ENCODE data around the gene CDH8.

GRCh38 chr16:62041401-62041800, 5.2 kb upstream of the CDH8 start:
- TF ChIP-seq EZH2 (IDR thresholded peaks at IDR 0.05; ENCODE audit: borderline replicate concordance, low read depth, low read length, severe bottlenecking) (no peak), CTCF (IDR thresholded peaks at IDR 0.05; ENCODE audit: borderline replicate concordance, extremely low read depth, low read length, poor library complexity, severe bottlenecking) (peak; percentile 8)

Data from DND-41 (cell line).